PC-9 (cell line): ENCODE data around the gene CDC14C.
"Not testable (repeated sequence)": the region's sequence is repeated elsewhere in the genome, so short reads cannot be mapped to it uniquely, and the experiment has no call there.

Source experiments
- EZH2 ChIP-seq: fragments of 200-600 bp; sonication (generic); IDR thresholded peaks from 2 replicates; pipeline ENCODE4 v1.8.0; 2017; ENCODE audit warnings: antibody characterized with exemption, low read depth
- TF ChIP-seq, protein P1 (sequence below): fragments of 200-600 bp; sonication (generic); conservative IDR thresholded peaks from 2 replicates; pipeline ENCODE4 v1.6.1; 2017; ENCODE audit warnings: mixed run types, antibody characterized with exemption, mild to moderate bottlenecking, moderate library complexity

DNA sequence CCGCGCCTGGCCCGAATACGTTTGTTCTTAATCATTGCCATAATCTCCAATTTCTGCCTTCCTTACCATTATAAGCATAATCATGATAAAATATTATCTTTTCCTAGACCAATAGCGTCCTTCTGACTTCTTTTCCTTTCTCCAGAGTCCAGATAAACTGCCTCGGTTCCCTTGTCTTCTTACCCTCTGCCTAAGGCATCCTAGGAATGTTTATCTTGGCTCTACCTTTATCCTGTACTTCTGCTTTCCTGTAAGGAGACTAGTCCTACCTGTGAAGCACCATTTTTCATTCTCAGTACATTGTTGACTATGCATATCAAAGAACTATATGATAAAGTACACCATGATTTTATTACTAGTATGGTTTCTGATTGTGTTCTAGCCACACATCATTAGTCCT, 18.7 kb upstream of the CDC14C start:
- TF ChIP-seq, protein P1, sequence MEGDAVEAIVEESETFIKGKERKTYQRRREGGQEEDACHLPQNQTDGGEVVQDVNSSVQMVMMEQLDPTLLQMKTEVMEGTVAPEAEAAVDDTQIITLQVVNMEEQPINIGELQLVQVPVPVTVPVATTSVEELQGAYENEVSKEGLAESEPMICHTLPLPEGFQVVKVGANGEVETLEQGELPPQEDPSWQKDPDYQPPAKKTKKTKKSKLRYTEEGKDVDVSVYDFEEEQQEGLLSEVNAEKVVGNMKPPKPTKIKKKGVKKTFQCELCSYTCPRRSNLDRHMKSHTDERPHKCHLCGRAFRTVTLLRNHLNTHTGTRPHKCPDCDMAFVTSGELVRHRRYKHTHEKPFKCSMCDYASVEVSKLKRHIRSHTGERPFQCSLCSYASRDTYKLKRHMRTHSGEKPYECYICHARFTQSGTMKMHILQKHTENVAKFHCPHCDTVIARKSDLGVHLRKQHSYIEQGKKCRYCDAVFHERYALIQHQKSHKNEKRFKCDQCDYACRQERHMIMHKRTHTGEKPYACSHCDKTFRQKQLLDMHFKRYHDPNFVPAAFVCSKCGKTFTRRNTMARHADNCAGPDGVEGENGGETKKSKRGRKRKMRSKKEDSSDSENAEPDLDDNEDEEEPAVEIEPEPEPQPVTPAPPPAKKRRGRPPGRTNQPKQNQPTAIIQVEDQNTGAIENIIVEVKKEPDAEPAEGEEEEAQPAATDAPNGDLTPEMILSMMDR: not testable (repeated sequence)
- not testable (repeated sequence) for TF ChIP-seq EZH2
